GM23338 (cell line): ENCODE results near the gene SIGLEC9. TPM values are rescaled to one million over a fixed set of nuclear protein-coding genes. Genes with fewer than 3 reads are reported as not detected.

Source experiments
- CTCF ChIP-seq, 2 experiments: fragments of 200-600 bp in 1 of 2; sonication (generic) in 1 of 2; conservative IDR thresholded peaks; 2 replicates each; pipeline versions ENCODE4 v1.5.1 to v1.6.1; 2016 to 2017; ENCODE audit warnings: antibody characterized with exemption in 2 of 2, low read depth in 2 of 2, mild to moderate bottlenecking in 2 of 2, moderate library complexity in 1 of 2
- polyA plus RNA-seq: library from polyadenylated mRNA; unstranded; fragments of >200 nt; fragmentation: Nextera tagmentation; extraction: Ambion mirVana; gene quantifications from 2 replicates; pipeline ENCODE4 v1.2.1, GENCODE V29; 2016
- total RNA-seq: library from RNA; depleted of rRNA; stranded (reverse); fragments of >200 nt; shearing (Covaris generic); gene quantifications from 2 replicates; pipeline ENCODE4 v1.2.3, GENCODE V29; 2014; rRNA removed

The SIGLEC9 gene
- total and polyA plus RNA-seq, 2 experiments from 2014 or later: not detected

- TF ChIP-seq CTCF (conservative IDR thresholded peaks at IDR 0.05; ENCODE audit: low read depth in 2 of 2): no peak
Measured at GRCh38 chr19:51179256-51179655, 54.5 kb downstream of the SIGLEC9 start (continued).

Other genes with a start within 250 kb of the SIGLEC9 start
- 0.54 and 0.76 TPM in 2 replicates for gene KLK4, start 213.5 kb upstream of the SIGLEC9 start, total RNA-seq
- 1.8 and 2.2 TPM in 2 replicates for gene KLK4, start 213.5 kb upstream of the SIGLEC9 start, polyA plus RNA-seq
- gene KLK5, start 171.9 kb upstream of the SIGLEC9 start, total RNA-seq: 0.54 and 0.66 TPM in 2 replicates
- gene KLK5, start 171.9 kb upstream of the SIGLEC9 start, polyA plus RNA-seq: 0.77 TPM in 1 of 2 replicates, not detected in the other
- 0.39 and 0.56 TPM in 2 replicates for gene KLK6, start 155.3 kb upstream of the SIGLEC9 start, total RNA-seq
- 0.47 and 0.56 TPM in 2 replicates for gene KLK6, start 155.3 kb upstream of the SIGLEC9 start, polyA plus RNA-seq
- gene KLK7, start 141.0 kb upstream of the SIGLEC9 start, total RNA-seq: 0.19 and 1.4 TPM in 2 replicates
- gene KLK7, start 141.0 kb upstream of the SIGLEC9 start, polyA plus RNA-seq: 1.1 and 1.5 TPM in 2 replicates
- 4.6 and 4.9 TPM in 2 replicates for gene KLK8, start 123.3 kb upstream of the SIGLEC9 start, total RNA-seq
- 14.6 and 17.0 TPM in 2 replicates for gene KLK8, start 123.3 kb upstream of the SIGLEC9 start, polyA plus RNA-seq
- 4.9 and 6.6 TPM in 2 replicates for gene KLK10, start 105.2 kb upstream of the SIGLEC9 start, total RNA-seq
- 6.0 and 6.1 TPM in 2 replicates for gene KLK10, start 105.2 kb upstream of the SIGLEC9 start, polyA plus RNA-seq
- gene KLK11, start 98.3 kb upstream of the SIGLEC9 start, total RNA-seq: not detected in 2 replicates
- gene KLK11, start 98.3 kb upstream of the SIGLEC9 start, polyA plus RNA-seq: 0.28 TPM in 1 of 2 replicates, not detected in the other
- gene KLK12, start 89.9 kb upstream of the SIGLEC9 start, total RNA-seq: not detected in 2 replicates
- not detected in 2 replicates for gene KLK12, start 89.9 kb upstream of the SIGLEC9 start, polyA plus RNA-seq
- gene KLK13, start 59.8 kb upstream of the SIGLEC9 start, total RNA-seq: 1.1 and 5.7 TPM in 2 replicates
- 3.6 and 4.5 TPM in 2 replicates for gene KLK13, start 59.8 kb upstream of the SIGLEC9 start, polyA plus RNA-seq
- not detected in 2 replicates for gene KLK14, start 42.0 kb upstream of the SIGLEC9 start, total RNA-seq
- 0.42 and 0.52 TPM in 2 replicates for gene KLK14, start 42.0 kb upstream of the SIGLEC9 start, polyA plus RNA-seq
- gene CTU1, start 16.5 kb upstream of the SIGLEC9 start, total RNA-seq: 15.6 and 18.8 TPM in 2 replicates
- 3.7 and 11.0 TPM in 2 replicates for gene CTU1, start 16.5 kb upstream of the SIGLEC9 start, polyA plus RNA-seq
- not detected in 2 replicates for gene SIGLEC7, start 17.4 kb downstream of the SIGLEC9 start, total RNA-seq
- gene SIGLEC7, start 17.4 kb downstream of the SIGLEC9 start, polyA plus RNA-seq: not detected in 2 replicates
- 0.12 and 0.45 TPM in 2 replicates for gene CD33, start 100.2 kb downstream of the SIGLEC9 start, total RNA-seq
- 0.30 TPM in 1 of 2 replicates, not detected in the other for gene CD33, start 100.2 kb downstream of the SIGLEC9 start, polyA plus RNA-seq
- not detected in 2 replicates for gene SIGLECL1, start 126.2 kb downstream of the SIGLEC9 start, total RNA-seq
- not detected in 2 replicates for gene SIGLECL1, start 126.2 kb downstream of the SIGLEC9 start, polyA plus RNA-seq
- gene IGLON5, start 186.7 kb downstream of the SIGLEC9 start, total RNA-seq: 29.1 and 29.4 TPM in 2 replicates
- 5.0 and 5.4 TPM in 2 replicates for gene IGLON5, start 186.7 kb downstream of the SIGLEC9 start, polyA plus RNA-seq
- 8.5 and 10.4 TPM in 2 replicates for gene VSIG10L, start 217.2 kb downstream of the SIGLEC9 start, total RNA-seq
- 9.6 and 9.8 TPM in 2 replicates for gene VSIG10L, start 217.2 kb downstream of the SIGLEC9 start, polyA plus RNA-seq
- 37.3 and 42.3 TPM in 2 replicates for gene ETFB, start 241.5 kb downstream of the SIGLEC9 start, total RNA-seq
- 59.3 and 63.4 TPM in 2 replicates for gene ETFB, start 241.5 kb downstream of the SIGLEC9 start, polyA plus RNA-seq
- not detected in 2 replicates for gene CLDND2, start 244.1 kb downstream of the SIGLEC9 start, total RNA-seq
- gene CLDND2, start 244.1 kb downstream of the SIGLEC9 start, polyA plus RNA-seq: 7.7 and 12.1 TPM in 2 replicates
- gene NKG7, start 247.7 kb downstream of the SIGLEC9 start, total RNA-seq: not detected in 2 replicates
- gene NKG7, start 247.7 kb downstream of the SIGLEC9 start, polyA plus RNA-seq: not detected in 2 replicates